GM19035 (cell line): ENCODE results near the gene ARHGEF28.

ENCODE experiments used
- ATAC-seq: cut with Tn5 transposase; IDR thresholded peaks from one replicate; pipeline ENCODE4 v1.9.1; 2021; ENCODE audit not compliant: unreplicated experiment

The ARHGEF28 gene

DNA sequence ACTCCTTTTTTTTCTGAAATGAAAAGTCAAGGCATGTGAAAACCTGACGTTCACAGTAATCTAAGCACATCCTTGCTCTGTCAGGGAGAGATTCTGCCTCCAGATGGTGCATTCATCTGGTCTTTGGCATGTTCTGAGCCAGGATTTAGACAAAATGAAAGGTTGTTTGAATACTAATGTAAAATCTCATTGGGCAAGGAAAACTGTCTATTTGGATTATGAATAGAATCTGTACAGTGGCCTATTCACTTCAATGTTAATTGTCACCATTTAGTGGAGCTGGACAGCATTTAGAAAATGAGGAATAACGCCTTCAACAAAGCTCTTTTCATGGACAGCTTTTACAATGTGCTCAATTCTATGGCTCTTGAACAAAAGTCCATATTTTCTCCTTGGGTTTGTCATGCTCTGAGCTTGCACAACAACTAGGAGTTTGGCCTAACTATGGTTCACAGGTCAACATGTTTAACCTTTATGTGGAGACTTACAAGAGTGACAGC lies 28.9 kb downstream of the ARHGEF28 start:
- ATAC-seq: no peak

DNA sequence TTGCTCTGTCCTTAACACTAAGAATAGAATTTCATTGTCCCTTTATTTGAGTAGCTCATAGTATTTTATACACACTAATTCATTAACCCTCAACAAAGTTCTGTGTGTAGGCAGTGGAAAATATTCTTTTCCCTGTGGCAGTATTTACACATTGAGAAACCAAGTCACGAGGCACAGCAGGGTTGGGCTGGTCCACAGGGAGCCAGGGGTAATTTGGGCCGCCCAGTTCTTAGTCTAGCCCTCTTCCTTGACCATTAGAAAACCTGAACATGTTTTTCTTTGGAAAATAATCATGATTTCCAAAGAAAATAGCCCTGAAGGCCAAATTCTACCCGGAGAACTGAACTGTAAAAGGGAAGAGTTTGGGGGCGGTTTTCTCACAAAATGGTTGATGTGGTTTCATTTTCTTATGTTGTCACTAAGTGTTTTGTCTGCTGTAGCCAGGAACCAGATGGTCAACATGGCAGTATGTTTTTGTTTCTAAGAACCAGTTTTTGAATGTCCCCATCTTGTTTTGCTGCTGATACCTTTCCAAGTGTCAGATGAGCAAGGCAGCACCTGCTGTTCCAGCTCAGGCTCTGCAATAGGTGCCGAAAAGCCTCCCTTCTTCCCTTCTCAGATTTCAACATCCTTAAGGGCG lies 29.6 kb downstream of the ARHGEF28 start:
- ATAC-seq: no peak

DNA sequence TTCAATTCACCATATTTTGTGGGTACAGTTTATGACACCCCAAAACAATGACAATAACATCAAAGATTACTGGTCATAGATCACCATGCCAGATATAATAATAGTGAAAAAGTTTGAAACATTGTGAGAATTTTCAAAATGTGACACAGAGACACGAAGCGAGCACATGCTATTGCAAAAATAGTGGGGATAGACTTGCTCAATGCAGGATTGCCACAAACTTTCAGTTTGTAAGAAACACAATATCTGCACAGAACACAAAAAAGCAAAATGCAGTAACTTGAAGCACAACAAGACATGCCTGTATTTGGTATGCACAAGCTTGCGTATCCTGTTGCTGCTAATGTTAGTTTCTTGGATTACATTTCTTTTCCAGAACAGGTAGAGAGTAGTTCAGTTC lies 35.8 kb downstream of the ARHGEF28 start:
- ATAC-seq: no peak

DNA sequence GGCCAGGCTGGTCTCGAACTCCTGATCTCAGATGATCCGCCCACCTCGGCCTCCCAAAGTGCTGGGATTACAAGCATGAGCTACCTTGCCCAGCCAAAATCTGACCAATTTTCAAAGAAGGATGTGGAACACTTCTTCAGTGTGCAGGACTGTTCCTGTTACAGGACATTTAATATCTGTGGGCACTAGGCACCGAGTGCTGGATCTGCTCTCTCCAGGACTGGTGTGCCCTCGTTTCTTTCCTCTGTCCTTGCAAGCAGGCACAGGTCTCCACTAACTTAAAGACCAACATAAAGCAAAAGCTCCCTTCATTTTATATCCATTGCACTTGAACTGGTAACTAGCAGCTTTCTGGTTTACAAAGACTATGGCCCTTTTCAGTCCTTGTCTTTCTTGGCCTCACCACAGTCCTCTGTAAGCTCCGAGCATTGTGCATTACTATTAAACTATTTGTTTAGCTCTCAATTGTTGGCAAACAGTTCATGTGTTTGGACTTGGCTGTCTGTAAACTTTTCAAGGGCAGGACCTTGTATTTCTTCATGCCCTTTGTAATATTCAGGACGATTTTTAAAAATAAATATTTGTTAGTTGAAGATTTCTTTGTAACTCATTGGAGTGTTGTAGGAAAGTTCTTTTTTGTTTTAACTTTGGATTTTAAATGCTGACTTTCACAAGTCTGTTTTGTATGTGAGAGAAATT lies 37.3 kb downstream of the ARHGEF28 start:
- no peak for ATAC-seq

DNA sequence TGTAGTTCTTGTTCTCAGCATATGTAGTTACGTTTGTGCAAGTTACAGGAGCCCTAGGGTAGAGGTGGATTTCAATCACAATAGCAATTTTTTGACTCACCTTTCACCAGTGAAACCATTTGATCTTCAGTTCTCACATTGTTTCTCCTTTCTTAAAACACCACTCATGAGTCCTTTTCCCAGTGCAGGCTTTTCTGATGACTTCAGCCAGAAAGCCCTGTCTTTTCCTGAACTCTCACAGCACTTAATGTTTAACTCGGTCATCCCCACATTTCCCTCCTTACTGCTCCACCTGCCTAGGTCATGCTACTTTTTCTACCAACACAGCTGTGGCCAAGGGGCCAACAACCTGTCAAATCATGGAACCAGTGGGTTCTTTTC lies 37.9 kb downstream of the ARHGEF28 start:
- no peak for ATAC-seq

DNA sequence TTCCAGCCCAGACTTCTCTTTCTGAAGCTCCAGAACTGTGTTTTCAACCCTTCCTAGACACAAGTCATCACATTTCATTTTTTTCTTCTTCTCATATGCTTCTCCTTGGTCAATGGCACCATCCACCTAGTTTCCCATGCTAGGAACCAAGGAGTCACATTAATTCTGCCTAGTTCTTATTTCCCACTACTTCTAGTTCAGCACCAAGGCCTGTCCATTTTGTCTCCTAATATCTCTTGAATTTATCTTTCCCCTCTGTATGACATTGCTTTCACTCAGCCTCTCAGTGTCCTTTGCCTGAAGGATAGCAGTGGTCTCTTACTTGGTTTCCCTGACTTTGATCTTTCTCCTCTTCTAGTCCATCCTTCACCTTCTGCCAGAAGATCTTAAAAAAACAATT lies 38.8 kb downstream of the ARHGEF28 start:
- no peak for ATAC-seq

DNA sequence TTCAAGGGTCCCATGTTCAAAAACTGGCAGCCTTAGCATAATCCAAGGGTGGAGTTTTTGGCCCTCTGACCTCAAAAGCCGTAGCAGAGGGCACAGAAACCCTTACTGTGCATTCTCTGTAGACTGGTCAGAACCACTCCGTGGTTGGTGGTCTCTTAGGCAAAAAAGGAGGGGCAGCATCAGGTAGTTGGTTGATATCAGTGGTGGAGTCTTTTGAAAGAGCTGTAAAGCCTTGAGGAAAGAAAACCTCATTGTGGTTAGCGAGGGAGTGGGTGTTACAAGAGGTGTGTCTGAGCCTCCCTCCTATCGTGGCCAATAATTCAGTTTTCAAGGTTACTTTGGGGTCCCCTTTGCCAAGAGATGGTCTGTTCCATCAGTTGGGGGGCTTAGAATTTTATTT lies 40.9 kb downstream of the ARHGEF28 start:
- no peak for ATAC-seq

DNA sequence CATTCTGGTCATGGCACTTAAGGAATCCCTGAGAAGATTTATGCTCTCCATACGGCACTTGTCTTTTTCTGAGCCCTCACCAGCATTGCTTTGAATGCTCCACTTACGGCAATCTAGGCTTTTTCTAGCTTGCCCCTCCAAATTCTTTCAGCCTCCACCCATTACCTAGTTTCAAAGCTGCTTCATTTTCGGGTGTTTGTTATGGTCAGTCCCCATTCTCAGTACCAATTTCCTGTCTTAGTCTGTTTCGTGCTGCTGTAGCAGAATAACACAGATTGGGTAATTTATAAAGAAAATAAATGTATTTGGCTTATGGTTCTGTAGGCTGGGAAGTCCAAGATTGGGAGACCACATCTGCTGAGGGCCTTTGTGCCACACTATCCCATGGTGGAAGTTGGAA lies 42.0 kb downstream of the ARHGEF28 start:
- peak; percentile 70 for ATAC-seq

DNA sequence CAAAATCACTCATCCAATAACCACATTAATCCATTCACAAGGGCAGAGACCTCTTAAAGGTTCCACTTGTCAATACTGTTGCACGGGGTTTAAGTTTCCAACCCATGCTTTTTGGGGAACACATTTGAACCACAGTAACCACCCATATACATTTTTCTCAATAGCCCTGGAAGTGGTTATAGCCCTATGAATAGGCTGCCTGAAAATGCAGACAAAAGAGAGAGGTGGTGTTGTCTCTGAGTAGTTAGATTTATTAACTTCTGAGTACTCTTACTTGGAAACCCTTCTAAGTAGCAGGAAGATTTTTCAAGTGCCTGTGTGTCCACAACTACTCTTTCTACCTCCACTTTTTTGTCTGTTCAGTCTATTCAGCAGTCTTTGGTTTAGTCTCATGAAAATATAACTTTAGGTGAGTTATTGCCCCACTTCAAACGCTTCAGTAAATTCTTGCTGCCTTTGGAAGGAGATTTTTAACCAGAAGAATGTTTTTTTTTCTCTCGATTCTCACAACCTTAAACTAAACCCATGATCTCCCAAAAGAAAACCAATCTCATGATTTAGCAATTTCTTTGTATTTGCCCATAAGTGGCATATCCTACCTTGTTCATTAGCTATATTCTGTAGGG lies 42.6 kb downstream of the ARHGEF28 start:
- ATAC-seq: no peak

DNA sequence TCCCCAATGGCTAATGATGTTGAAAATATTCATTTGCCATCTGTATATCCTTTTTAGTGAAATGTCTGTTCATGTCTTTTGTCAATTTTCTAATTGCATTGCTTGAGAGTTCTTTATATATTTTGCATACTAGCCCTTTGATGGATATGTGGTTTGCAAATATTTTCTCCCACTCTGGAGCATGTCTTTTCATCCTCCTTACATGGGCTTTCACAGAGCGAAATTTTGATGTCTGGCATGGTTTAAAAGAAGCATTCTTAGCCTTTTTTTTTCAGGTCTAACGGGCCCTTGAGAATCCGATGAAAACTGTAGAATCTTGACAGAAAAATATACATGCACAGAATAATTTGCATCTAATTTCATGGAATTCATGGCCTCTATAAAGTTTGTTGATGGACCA lies 44.7 kb downstream of the ARHGEF28 start:
- no peak for ATAC-seq

DNA sequence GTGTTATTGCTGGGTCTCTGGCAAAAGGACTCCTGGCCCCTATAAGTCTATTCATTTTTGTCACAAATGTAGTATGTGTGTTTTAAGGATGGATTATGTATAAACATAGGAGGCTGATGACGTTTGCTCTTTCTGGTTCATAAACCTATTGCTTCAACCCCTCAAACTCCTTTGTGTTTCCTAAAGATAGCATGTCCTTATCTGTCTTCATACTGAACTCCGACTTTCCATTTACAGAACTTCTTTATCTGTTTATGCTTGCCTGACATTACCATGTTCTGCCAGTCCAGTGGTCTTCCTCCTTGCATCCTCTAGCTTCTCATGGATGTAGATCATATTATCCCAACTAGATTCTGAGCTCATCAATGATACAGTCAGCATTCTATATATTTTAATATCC lies 46.1 kb downstream of the ARHGEF28 start:
- no peak for ATAC-seq

DNA sequence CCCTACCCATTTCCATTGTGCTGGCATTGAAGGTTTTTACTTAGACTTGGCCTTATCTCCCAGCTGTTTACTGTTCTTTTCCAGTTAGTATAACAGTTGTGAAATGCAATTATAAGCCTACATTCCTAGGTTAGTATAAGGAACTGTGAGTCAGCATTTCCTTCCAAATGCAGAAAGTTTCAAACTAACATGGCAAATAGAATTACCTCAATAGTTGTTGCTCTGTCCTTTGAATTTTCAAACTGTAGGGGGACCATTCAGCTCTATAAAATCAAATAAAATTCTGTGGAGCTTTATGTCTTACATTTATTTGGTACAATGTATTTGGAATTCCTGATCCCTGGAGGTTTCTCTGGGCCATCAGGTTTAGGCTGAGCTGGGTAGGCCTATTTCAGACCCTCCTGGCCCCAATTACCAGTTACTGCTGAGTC lies 47.2 kb downstream of the ARHGEF28 start:
- no peak for ATAC-seq

DNA sequence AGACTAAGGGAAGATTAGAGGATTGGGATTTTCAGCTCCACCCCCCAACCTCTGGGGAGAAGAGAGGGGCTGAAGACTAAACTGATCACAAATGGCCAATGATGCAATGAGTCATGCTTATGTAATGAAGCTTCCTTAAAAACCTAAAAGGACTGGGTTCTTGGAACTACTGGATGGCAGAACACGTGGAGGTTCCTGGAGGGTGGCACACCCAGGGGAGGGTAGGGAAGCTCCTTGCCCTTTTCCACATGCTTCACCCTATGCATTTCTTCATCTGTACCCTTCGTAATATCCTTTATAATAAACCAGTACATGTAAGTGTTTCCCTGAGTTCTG lies 48.6 kb downstream of the ARHGEF28 start:
- no peak for ATAC-seq

DNA sequence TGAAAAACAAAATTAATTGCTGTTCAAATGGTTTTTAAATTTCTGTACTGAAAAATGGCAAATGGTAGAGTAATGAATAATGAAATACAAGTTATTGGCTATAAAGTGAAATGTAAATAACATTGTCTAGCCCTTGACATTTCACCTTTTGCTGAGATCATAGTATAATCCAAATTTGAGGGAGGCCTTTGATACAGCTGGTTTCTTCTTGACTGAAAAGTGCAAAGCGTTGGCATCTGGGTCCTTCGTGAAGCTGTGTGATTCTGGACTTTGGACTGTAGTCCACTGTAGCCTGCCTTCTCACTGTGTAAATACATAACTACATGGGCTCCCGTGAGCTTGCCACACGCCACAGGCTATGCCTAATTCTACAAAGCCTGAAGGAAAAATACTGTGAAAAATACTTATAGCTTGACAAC lies 52.3 kb downstream of the ARHGEF28 start:
- ATAC-seq: no peak

DNA sequence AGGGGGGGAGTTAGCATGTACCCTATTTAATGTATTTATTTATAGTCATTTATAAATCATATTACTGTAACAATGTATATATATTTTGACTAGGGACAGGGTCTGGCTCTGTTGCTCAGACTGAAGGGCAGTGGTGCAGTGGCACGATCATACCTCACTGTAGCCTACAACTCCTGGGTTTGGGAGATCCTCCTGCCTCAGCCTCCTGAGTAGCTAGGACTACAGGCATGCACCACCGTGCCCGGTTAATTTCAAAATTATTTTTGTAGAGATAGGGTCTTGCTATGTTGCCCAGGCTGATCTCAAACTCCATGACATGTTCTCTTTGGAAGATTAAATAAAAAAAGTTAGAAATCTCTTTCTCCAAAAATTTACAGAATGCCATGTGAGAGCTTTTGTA lies 52.8 kb downstream of the ARHGEF28 start:
- no peak for ATAC-seq

DNA sequence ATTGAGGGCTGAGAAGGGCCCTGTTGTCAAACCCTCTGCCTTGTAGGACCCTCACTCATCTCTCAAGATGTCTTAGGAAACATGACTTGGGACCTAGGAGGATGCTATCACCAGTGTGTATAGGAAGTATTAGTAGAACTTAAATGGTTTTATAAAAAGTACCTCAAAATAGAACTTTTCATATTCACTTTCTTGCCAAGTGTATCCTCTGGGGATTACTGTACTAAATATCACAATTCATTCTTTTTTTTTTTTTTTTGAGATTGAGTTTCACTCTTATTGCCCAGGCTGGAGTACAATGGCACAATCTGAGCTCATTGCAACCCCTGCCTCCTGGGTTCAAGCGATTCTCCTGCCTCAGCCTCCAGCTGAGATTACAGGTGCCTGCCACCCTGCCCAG lies 56.2 kb downstream of the ARHGEF28 start:
- ATAC-seq: no peak

DNA sequence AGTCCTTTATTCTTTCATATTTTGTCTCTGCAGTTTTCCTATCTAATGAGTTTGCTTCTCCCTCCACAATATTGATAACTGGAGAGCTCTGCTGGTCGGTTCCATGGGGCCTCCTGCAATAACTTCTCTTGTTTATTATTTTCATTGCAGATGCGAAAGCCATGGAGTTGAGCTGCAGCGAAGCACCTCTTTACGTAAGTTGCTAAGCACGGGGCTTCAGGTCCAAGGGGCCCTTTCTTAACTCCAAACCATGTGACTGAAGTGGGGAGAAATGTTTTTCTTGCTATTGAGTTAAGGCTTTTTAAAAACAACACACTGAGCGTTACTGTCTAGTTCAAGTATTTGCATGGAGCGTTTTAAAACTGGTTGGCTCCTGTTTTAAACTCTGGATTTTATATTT lies 58.7 kb downstream of the ARHGEF28 start:
- no peak for ATAC-seq

DNA sequence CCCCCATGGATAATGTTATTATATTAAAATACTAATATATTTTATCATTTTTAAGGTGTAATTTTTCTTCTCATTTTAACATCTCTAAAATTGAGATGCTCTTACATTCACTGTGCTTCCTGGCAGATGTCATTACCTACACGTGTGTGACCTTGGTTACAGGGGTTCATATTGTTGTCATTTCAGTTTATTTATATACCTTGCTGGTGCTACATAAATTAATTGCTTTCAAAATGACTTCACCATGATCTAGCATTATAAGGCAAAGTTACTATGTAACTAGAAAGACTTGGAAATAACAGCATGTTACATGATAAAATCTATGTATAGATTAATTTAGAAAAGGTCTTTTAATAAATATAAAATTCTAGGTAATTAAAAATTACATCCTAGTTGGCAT lies 60.9 kb downstream of the ARHGEF28 start:
- peak; percentile 48 for ATAC-seq

DNA sequence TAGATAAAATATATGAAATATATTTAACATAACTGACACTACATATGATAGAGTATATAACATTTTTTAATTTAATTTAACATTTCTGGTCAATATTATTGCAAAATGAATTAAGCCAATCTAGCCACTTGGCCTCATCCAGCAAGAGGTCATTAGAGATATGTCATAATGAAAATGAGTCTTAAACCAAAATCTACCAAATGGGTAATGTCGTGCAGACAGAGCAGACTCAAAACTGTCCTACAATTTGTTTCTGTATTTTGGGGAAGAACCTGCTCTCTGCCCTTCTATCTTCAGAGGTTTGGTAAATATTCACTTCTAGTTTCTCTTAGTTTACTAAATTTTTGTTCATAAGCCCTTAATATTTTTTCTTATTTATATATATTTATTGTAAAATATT lies 61.4 kb downstream of the ARHGEF28 start:
- peak; percentile 69 for ATAC-seq

DNA sequence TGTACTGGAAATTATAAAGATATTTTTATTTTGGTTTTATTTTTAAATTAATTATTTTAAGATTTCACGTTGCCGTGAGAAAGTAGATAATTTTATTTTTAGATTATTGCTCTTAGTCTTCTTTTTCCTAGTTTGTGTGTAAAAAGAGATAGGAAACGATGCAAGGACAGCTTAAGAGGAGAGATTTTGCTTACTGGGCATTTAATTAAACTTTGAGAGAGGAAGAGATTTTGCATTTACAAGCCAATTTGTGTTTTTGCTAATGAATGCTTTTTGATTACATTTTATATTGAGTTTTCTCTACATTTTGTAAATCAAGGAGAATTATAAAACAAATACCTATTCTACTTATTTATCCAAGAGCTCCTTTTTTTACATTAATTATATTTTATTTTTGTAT lies 64.0 kb downstream of the ARHGEF28 start:
- ATAC-seq: no peak

DNA sequence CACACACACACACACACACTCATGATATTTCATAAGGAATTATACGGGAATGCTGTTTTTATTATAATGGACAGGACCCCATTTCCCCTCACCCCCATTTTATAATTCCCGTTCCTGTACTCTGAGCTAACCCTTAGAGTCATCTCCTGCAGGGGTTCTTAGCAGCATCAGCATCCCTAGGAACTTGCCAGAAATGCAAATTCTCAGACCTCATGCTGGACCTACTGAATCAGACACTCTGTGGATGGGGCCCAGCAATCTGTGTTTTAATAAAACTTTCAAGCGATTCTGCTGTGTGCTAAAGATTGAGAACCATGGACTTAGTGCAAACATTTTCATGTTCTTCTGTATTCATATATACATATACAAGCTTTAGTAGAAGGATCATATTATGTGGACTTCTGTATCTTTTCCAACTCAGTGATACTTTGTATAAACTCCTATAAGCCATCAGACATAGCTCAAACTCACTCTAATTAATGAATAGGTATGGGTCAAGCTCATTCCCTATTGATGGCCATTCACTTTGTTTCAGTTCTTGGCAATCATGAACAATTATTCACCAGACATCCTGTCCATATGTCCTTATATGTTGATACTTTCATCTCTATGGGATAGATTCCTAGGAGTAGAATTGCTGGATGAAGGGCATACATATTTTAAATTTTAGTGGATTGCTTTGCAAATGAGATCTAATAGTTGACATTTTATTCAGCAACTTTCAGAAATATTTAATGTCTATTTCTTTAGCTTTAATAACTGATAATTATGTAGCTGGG lies 65.5 kb downstream of the ARHGEF28 start:
- ATAC-seq: no peak

DNA sequence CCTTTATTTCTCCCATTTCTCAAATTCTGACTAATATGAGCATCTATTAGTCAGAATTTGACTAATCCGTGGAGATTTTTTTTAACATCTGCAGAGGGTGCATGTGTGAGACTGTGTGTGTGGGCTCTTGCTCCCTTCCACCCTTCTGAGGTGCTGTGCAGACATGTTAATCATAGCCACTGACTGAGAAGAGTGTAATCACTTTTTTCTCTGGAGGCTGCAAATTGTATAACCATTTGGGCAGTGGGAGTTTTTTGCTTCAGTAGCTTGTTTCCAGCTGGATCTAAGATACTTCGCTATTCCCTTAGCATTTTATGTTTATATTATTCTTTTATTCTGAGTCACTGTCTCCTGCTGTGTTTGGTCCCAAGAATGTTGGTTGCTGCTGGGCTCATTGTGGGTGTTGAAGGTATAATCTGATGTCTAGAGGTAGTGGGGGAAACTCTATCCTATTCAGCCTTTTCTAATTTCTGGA lies 66.2 kb downstream of the ARHGEF28 start:
- ATAC-seq: no peak
